ENCODE measurements around the gene BNC2.

DNA sequence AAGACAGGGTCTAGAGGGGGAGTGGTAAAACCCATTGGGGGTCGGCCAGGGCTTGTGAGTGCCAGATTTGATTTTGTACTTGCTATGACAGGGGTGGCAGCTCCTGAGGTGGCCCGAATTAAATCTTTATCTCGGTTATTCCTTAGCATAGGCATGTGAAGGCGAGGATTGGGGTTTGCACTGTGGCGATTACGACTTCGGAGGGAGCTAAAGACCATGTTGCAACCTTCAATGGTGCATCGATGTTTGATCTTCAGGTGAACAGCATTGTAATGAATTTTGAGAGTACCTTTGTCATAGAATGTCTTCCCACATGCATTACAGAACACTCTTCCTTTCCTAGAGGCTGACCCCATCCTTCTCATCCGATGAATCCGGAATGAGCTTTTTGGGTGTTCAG is 433.9 kb downstream of the BNC2 start:
- TF ChIP-seq, protein P1, sequence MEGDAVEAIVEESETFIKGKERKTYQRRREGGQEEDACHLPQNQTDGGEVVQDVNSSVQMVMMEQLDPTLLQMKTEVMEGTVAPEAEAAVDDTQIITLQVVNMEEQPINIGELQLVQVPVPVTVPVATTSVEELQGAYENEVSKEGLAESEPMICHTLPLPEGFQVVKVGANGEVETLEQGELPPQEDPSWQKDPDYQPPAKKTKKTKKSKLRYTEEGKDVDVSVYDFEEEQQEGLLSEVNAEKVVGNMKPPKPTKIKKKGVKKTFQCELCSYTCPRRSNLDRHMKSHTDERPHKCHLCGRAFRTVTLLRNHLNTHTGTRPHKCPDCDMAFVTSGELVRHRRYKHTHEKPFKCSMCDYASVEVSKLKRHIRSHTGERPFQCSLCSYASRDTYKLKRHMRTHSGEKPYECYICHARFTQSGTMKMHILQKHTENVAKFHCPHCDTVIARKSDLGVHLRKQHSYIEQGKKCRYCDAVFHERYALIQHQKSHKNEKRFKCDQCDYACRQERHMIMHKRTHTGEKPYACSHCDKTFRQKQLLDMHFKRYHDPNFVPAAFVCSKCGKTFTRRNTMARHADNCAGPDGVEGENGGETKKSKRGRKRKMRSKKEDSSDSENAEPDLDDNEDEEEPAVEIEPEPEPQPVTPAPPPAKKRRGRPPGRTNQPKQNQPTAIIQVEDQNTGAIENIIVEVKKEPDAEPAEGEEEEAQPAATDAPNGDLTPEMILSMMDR (IDR thresholded peaks at IDR 0.05; ENCODE audit: poor library complexity) = no peak
- no peak for TF ChIP-seq EZH2 (IDR thresholded peaks at IDR 0.05; ENCODE audit: borderline replicate concordance)
